ENCODE measurements around the gene MYOZ3. TPM values are rescaled to one million over a fixed set of nuclear protein-coding genes. Genes with fewer than 3 reads are reported as not detected.

The MYOZ3 gene
- 0.54 TPM in 1 of 2 replicates, not detected in the other for total RNA-seq

GRCh38 chr5:150661086-150661485, at the start of gene MYOZ3:
TSS of gene MYOZ3 (plus strand) at chr5:150661251. CDS start at chr5:150662942, 1,691 bp downstream.

GRCh38 chr5:150640311-150641005, 20.6 kb upstream of the MYOZ3 start, which contains the start of gene SYNPO:
TSS of gene SYNPO (plus strand) at chr5:150640660. CDS start at chr5:150648276, 7,616 bp downstream.

GRCh38 chr5:150700594-150701377, 39.7 kb downstream of the MYOZ3 start, which contains the start of gene RBM22:
TSS of gene RBM22 (minus strand) at chr5:150701062. CDS start at chr5:150700985, 77 bp downstream.

Other genes with a start within 250 kb of the MYOZ3 start
- 0.65 TPM in 1 of 2 replicates, not detected in the other for gene CD74, start 248.3 kb upstream of the MYOZ3 start, total RNA-seq
- 3,362 and 3,967 TPM in 2 replicates for gene RPS14, start 211.5 kb upstream of the MYOZ3 start, total RNA-seq
- 79.7 and 94.1 TPM in 2 replicates for gene NDST1, start 153.1 kb upstream of the MYOZ3 start, total RNA-seq
- gene SYNPO, start 20.6 kb upstream of the MYOZ3 start, total RNA-seq, result 68.2 and 86.0 TPM in 2 replicates
- gene RBM22, start 39.8 kb downstream of the MYOZ3 start, total RNA-seq, result 35.8 and 46.9 TPM in 2 replicates
- gene DCTN4, start 97.8 kb downstream of the MYOZ3 start, total RNA-seq, result 36.1 and 43.3 TPM in 2 replicates
- gene SMIM3, start 117.5 kb downstream of the MYOZ3 start, total RNA-seq, result 71.0 and 86.1 TPM in 2 replicates
- not detected in 2 replicates for gene IRGM, start 185.3 kb downstream of the MYOZ3 start, total RNA-seq
- gene ZNF300, start 243.7 kb downstream of the MYOZ3 start, total RNA-seq, result 4.0 and 4.5 TPM in 2 replicates

Data from cardiac atrium fibroblast (primary cell).